Kasumi-1 (cell line): ENCODE results near the gene COTL1.
"Not testable (repeated sequence)": the region's sequence is repeated elsewhere in the genome, so short reads cannot be mapped to it uniquely, and the experiment has no call there.

Experiments
- DNase-seq, 2 experiments: peaks; one replicate each; lab custom pipeline; 2025; lab: John Stamatoyannopoulos, UW

COTL1 gene

GRCh38 chr16:84569382-84569987, 48.4 kb downstream of the COTL1 start:
- DNase-seq = peak; percentile 40 to 42

- DNase-seq = no peak
Measured at GRCh38 chr16:84568066-84568465, 49.8 kb downstream of the COTL1 start.

GRCh38 chr16:84567286-84567962, 50.5 kb downstream of the COTL1 start:
- no peak for DNase-seq

GRCh38 chr16:84566545-84567257, 51.2 kb downstream of the COTL1 start:
- no peak for DNase-seq

GRCh38 chr16:84565669-84566495, 52.0 kb downstream of the COTL1 start:
- no peak for DNase-seq

- no peak for DNase-seq
Measured at GRCh38 chr16:84563786-84564420, 54.0 kb downstream of the COTL1 start.

GRCh38 chr16:84563064-84563715, 54.7 kb downstream of the COTL1 start:
- no peak for DNase-seq

GRCh38 chr16:84562174-84562815, 55.6 kb downstream of the COTL1 start:
- DNase-seq = no peak

GRCh38 chr16:84561291-84561690, 56.6 kb downstream of the COTL1 start:
- DNase-seq = no peak

- DNase-seq = no peak
Measured at GRCh38 chr16:84560269-84560668, 57.6 kb downstream of the COTL1 start.

- DNase-seq = no peak
Measured at GRCh38 chr16:84559311-84559932, 58.5 kb downstream of the COTL1 start.

- DNase-seq = not testable (repeated sequence)
Measured at GRCh38 chr16:84558850-84559249, 59.0 kb downstream of the COTL1 start.

GRCh38 chr16:84557504-84557903, 60.4 kb downstream of the COTL1 start:
- DNase-seq = no peak

GRCh38 chr16:84557059-84557458, 60.8 kb downstream of the COTL1 start:
- DNase-seq = no peak

- peak in 1 of 2 experiments; percentile 9 for DNase-seq
Measured at GRCh38 chr16:84555418-84556196, 62.3 kb downstream of the COTL1 start.

GRCh38 chr16:84554627-84555328, 63.1 kb downstream of the COTL1 start:
- DNase-seq = no peak

- DNase-seq = peak; percentile 40 to 49
Measured at GRCh38 chr16:84553873-84554399, 63.9 kb downstream of the COTL1 start.

GRCh38 chr16:84552135-84552534, 65.7 kb downstream of the COTL1 start:
- DNase-seq = no peak

- no peak for DNase-seq
Measured at GRCh38 chr16:84550096-84550495, 67.8 kb downstream of the COTL1 start.
